WTC11 (cell line): ENCODE measurements around the gene HDLBP. TPM values are rescaled to one million over a fixed set of nuclear protein-coding genes. Genes with fewer than 3 reads are reported as not detected.

Experiments
- ARID4B ChIP-seq: sonication (generic); formaldehyde crosslinking; IDR thresholded peaks from 2 replicates; pipeline ENCODE4 v1.8.0; 2023; ENCODE audit warnings: missing genetic modification reagents, mild to moderate bottlenecking, borderline replicate concordance
- ATF6 ChIP-seq: sonication (generic); formaldehyde crosslinking; IDR thresholded peaks from 2 replicates; pipeline ENCODE4 v1.8.1; 2023; ENCODE audit warnings: mild to moderate bottlenecking, missing genetic modification reagents
- CTCF ChIP-seq: fragments of 200-600 bp; IDR thresholded peaks from 2 replicates; pipeline ENCODE4 v1.8.0; 2022; ENCODE audit warnings: antibody characterized with exemption
- ESRRA ChIP-seq: sonication (generic); formaldehyde crosslinking; IDR thresholded peaks from 2 replicates; pipeline ENCODE4 v1.8.1; 2022; ENCODE audit warnings: mild to moderate bottlenecking, missing genetic modification reagents, borderline replicate concordance
- FOXJ3 ChIP-seq: sonication (generic); formaldehyde crosslinking; IDR thresholded peaks from 2 replicates; pipeline ENCODE4 v1.9.0; 2021; ENCODE audit warnings: missing genetic modification reagents, mild to moderate bottlenecking, borderline replicate concordance
- GRHL2 ChIP-seq: fragments of 250-450 bp; sonication (Bioruptor Pico); IDR thresholded peaks from 2 replicates; pipeline ENCODE4 v1.8.0; 2022; ENCODE audit warnings: mild to moderate bottlenecking, moderate library complexity; ENCODE audit not compliant: insufficient replicate concordance, severe bottlenecking
- IRF1 ChIP-seq: sonication (generic); formaldehyde crosslinking; IDR thresholded peaks from 2 replicates; pipeline ENCODE4 v1.8.0; 2023; ENCODE audit warnings: missing genetic modification reagents
- MAX ChIP-seq: sonication (generic); formaldehyde crosslinking; IDR thresholded peaks from 2 replicates; pipeline ENCODE4 v1.8.0; 2022; ENCODE audit warnings: mild to moderate bottlenecking, missing genetic modification reagents
- NFATC4 ChIP-seq: fragments of 250-450 bp; sonication (Bioruptor Pico); IDR thresholded peaks from 2 replicates; pipeline ENCODE4 v1.9.0; 2021; ENCODE audit warnings: mild to moderate bottlenecking
- NFE2L1 ChIP-seq: sonication (generic); formaldehyde crosslinking; IDR thresholded peaks from 2 replicates; pipeline ENCODE4 v1.8.1; 2023; ENCODE audit warnings: missing genetic modification reagents
- OVOL2 ChIP-seq: fragments of 250-450 bp; sonication (Bioruptor Pico); IDR thresholded peaks from 2 replicates; pipeline ENCODE4 v1.9.0; 2021; ENCODE audit warnings: mild to moderate bottlenecking, borderline replicate concordance
- RELA ChIP-seq: sonication (generic); formaldehyde crosslinking; IDR thresholded peaks from 2 replicates; pipeline ENCODE4 v1.8.1; 2022; ENCODE audit warnings: missing genetic modification reagents, mild to moderate bottlenecking, borderline replicate concordance
- SMAD3 ChIP-seq: sonication (generic); formaldehyde crosslinking; IDR thresholded peaks from 2 replicates; pipeline ENCODE4 v1.8.0; 2022; ENCODE audit warnings: missing genetic modification reagents, mild to moderate bottlenecking, borderline replicate concordance
- SMAD4 ChIP-seq: sonication (generic); formaldehyde crosslinking; IDR thresholded peaks from 2 replicates; pipeline ENCODE4 v1.8.0; 2022; ENCODE audit warnings: mild to moderate bottlenecking, missing genetic modification reagents
- TCF7 ChIP-seq: sonication (generic); formaldehyde crosslinking; IDR thresholded peaks from 2 replicates; pipeline ENCODE4 v1.8.0; 2022; ENCODE audit warnings: mild to moderate bottlenecking, low read depth, missing genetic modification reagents, moderate library complexity
- TEAD1 ChIP-seq: sonication (generic); formaldehyde crosslinking; IDR thresholded peaks from 2 replicates; pipeline ENCODE4 v1.8.0; 2022; ENCODE audit warnings: mild to moderate bottlenecking, missing genetic modification reagents
- USF1 ChIP-seq: sonication (generic); formaldehyde crosslinking; IDR thresholded peaks from 2 replicates; pipeline ENCODE4 v1.8.0; 2022; ENCODE audit warnings: mild to moderate bottlenecking, missing genetic modification reagents
- ZNF138 ChIP-seq: sonication (generic); formaldehyde crosslinking; conservative IDR thresholded peaks from 2 replicates; pipeline ENCODE4 v1.8.1; 2022; ENCODE audit warnings: mild to moderate bottlenecking, moderate library complexity, missing genetic modification reagents
- ZNF263 ChIP-seq: sonication (generic); formaldehyde crosslinking; IDR thresholded peaks from 2 replicates; pipeline ENCODE4 v1.8.1; 2022; ENCODE audit warnings: low read depth, mild to moderate bottlenecking, moderate library complexity, missing genetic modification reagents
- ZNF396 ChIP-seq: fragments of 250-450 bp; sonication (Bioruptor Pico); IDR thresholded peaks from 2 replicates; pipeline ENCODE4 v1.8.0; 2021; ENCODE audit warnings: mild to moderate bottlenecking, moderate library complexity, borderline replicate concordance
- ZNF512 ChIP-seq: sonication (generic); formaldehyde crosslinking; IDR thresholded peaks from 2 replicates; pipeline ENCODE4 v1.8.1; 2022; ENCODE audit warnings: missing genetic modification reagents, borderline replicate concordance
- ZNF532 ChIP-seq: fragments of 250-450 bp; sonication (Bioruptor Pico); IDR thresholded peaks from 2 replicates; pipeline ENCODE4 v1.9.0; 2021; ENCODE audit warnings: mild to moderate bottlenecking, borderline replicate concordance
- total RNA-seq: library from RNA; stranded (reverse); gene quantifications from 3 replicates; pipeline ENCODE4 v1.2.3, GENCODE V29; 2021

Gene HDLBP
- total RNA-seq, 1 experiment from 2014 or later, result 368 TPM

- TF ChIP-seq SMAD3 (CRISPR knock-in tag) (0 out of 2 replicates have a peak, but pooled peaks have one; percentile 53), IRF1 (CRISPR knock-in tag) (no peak), USF1 (no peak), ESRRA (CRISPR knock-in tag) (no peak), ZNF263 (no peak), NFATC4 (CRISPR knock-in tag) (no peak), CTCF (no peak), ZNF532 (no peak), TEAD1 (CRISPR knock-in tag) (no peak), ARID4B (CRISPR knock-in tag) (no peak), NFE2L1 (CRISPR knock-in tag) (no peak), GRHL2 (CRISPR knock-in tag) (no peak), TCF7 (CRISPR knock-in tag) (no peak), FOXJ3 (CRISPR knock-in tag) (no peak), ATF6 (no peak), ZNF512 (CRISPR knock-in tag) (no peak), ZNF396 (CRISPR knock-in tag) (no peak), ZNF138 (CRISPR knock-in tag) (no peak), RELA (no peak), MAX (no peak), OVOL2 (no peak), SMAD4 (no peak)
Measured at GRCh38 chr2:241355983-241356870, 40.8 kb upstream of the HDLBP start, which contains the start of gene FARP2 (continued).
